ENCODE measurements around the gene FBXO45. TPM values are rescaled to one million over a fixed set of nuclear protein-coding genes. Genes with fewer than 3 reads are reported as not detected.
"Not testable (repeated sequence)": the region's sequence is repeated elsewhere in the genome, so short reads cannot be mapped to it uniquely, and the experiment has no call there.

The FBXO45 gene
- total RNA-seq, 4 donors from 2014 or later, result 2.4 to 8.6 (median 5.3) TPM

GRCh38 chr3:196544491-196544992 is 23.9 kb upstream of the FBXO45 start:
- Histone ChIP-seq H3K27me3 (no peaks in the 10 kb centered on the region), H3K4me3 (no peak overlapping the region), H3K36me3 (no peaks in the 10 kb centered on the region), H3K27ac (no peak overlapping the region), H3K4me1 (no peaks in the 10 kb centered on the region), H3K9me3 (peaks cover 0 to 4% of the 10 kb centered on the region in 2 donors)
- TF ChIP-seq EP300 (IDR thresholded peaks at IDR 0.05; ENCODE audit: low read depth) (no peak), POLR2AphosphoS5 (IDR thresholded peaks at IDR 0.05) (no peak), POLR2A (IDR thresholded peaks at IDR 0.05) (no peak)
- TF ChIP-seq, protein P1, sequence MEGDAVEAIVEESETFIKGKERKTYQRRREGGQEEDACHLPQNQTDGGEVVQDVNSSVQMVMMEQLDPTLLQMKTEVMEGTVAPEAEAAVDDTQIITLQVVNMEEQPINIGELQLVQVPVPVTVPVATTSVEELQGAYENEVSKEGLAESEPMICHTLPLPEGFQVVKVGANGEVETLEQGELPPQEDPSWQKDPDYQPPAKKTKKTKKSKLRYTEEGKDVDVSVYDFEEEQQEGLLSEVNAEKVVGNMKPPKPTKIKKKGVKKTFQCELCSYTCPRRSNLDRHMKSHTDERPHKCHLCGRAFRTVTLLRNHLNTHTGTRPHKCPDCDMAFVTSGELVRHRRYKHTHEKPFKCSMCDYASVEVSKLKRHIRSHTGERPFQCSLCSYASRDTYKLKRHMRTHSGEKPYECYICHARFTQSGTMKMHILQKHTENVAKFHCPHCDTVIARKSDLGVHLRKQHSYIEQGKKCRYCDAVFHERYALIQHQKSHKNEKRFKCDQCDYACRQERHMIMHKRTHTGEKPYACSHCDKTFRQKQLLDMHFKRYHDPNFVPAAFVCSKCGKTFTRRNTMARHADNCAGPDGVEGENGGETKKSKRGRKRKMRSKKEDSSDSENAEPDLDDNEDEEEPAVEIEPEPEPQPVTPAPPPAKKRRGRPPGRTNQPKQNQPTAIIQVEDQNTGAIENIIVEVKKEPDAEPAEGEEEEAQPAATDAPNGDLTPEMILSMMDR (IDR thresholded peaks at IDR 0.05), result no peak
- no peak for DNase-seq
- WGBS, 2 donors (ENCODE audit: low coverage in 1 of 2), result 84 to 97% methylated on average over 2 of the region's 2 CpGs
- intact Hi-C loops (cut with DNase I; ENCODE audit: low total_unique reads) (no loop called here), in situ Hi-C loops (cut with MboI; ENCODE audit: low pct_ligation_motif_present in 1 of 4, low pct_unique_long_range_greater_than_20kb in 1 of 4, low sequenced_read_pairs in 3 of 4) (no loop called here)

DNA sequence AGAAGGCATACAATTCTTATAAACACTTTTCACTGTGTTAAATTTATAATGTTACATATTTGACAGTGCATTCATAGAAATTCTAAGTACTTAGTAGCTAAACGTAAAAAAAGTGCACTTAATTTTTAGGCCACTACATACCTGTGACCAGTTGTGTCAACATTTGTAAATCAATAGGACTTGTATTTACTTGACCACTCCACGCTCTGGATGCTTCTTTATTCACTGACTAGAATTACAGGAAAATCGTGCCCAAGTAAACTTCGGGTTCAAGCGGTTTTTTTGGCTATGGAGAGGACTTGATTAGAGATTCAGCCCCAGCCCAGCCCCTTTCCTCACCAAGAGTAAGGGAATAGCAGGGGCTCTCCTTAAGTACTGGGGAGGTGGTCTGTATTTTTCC is 21.9 kb upstream of the FBXO45 start:
- no peaks in the 10 kb centered on the region for H3K4me1 ChIP-seq
- 45 to 70% methylated on average over 2 to 5 of the region's 5 CpGs for WGBS, 2 donors (ENCODE audit: low coverage in 1 of 2)
- H3K9me3 ChIP-seq, result peaks cover 0 to 10% of the 10 kb centered on the region in 2 donors
- H3K36me3 ChIP-seq, result no peaks in the 10 kb centered on the region
- H3K4me3 ChIP-seq, result no peak overlapping the region
- DNase-seq, result no peak
- H3K27me3 ChIP-seq, result no peaks in the 10 kb centered on the region
- intact Hi-C loops (cut with DNase I; ENCODE audit: low total_unique reads), result no loop called here
- TF ChIP-seq POLR2A (IDR thresholded peaks at IDR 0.05), result no peak
- TF ChIP-seq POLR2AphosphoS5 (IDR thresholded peaks at IDR 0.05), result no peak
- in situ Hi-C loops (cut with MboI; ENCODE audit: low pct_ligation_motif_present in 1 of 4, low pct_unique_long_range_greater_than_20kb in 1 of 4, low sequenced_read_pairs in 3 of 4), result no loop called here
- no peak overlapping the region for H3K27ac ChIP-seq

DNA sequence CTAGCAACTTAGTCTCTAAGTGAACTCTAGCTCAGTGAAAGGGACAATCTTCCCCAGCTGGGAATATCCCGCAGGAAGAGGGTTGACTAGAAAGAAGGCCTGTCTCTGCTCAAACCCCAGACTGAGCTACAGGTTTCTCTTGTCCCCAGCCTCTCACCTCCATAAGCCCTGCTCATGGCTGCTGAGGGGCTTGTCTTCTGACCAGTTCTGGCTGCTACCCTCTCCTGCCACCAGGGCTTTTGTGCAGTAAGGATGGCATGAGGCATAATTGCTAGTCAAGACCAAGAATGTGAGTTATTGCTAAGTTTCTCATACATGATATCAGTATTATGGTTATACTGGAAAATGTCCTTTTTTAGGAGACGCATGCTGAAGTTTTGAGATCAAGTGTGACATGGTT is 21.4 kb upstream of the FBXO45 start:
- DNase-seq, result no peak
- Histone ChIP-seq H3K36me3 (no peaks in the 10 kb centered on the region), H3K9me3 (peaks cover 0 to 10% of the 10 kb centered on the region in 2 donors), H3K27me3 (no peaks in the 10 kb centered on the region), H3K4me1 (no peaks in the 10 kb centered on the region), H3K4me3 (no peak overlapping the region), H3K27ac (no peak overlapping the region)
- in situ Hi-C loops (cut with MboI; ENCODE audit: low pct_ligation_motif_present in 1 of 4, low pct_unique_long_range_greater_than_20kb in 1 of 4, low sequenced_read_pairs in 3 of 4) (no loop called here), intact Hi-C loops (cut with DNase I; ENCODE audit: low total_unique reads) (no loop called here)
- 94 to 100% methylated on average over 1 to 2 of the region's 2 CpGs for WGBS, 2 donors (ENCODE audit: low coverage in 1 of 2)
- TF ChIP-seq POLR2A (IDR thresholded peaks at IDR 0.05), result no peak
- TF ChIP-seq EP300 (IDR thresholded peaks at IDR 0.05; ENCODE audit: low read depth), result no peak
- TF ChIP-seq POLR2AphosphoS5 (IDR thresholded peaks at IDR 0.05), result no peak
- TF ChIP-seq, protein P1 (IDR thresholded peaks at IDR 0.05), result no peak

- H3K4me1 ChIP-seq; intact Hi-C loops (cut with DNase I; ENCODE audit: low total_unique reads); H3K9me3 ChIP-seq; H3K27ac ChIP-seq; in situ Hi-C loops (cut with MboI; ENCODE audit: low pct_ligation_motif_present in 1 of 4, low pct_unique_long_range_greater_than_20kb in 1 of 4, low sequenced_read_pairs in 3 of 4); H3K27me3 ChIP-seq; H3K36me3 ChIP-seq; H3K4me3 ChIP-seq; DNase-seq: not testable (repeated sequence)
- 94% methylated on average over 1 of the region's 1 CpG; no CpG with 5 or more reads in 1 of the 2 donors for WGBS, 2 donors (ENCODE audit: low coverage in 1 of 2)
These were observed 19.1 kb upstream of the FBXO45 start for GRCh38 chr3:196549312-196549711.

- in situ Hi-C loops (cut with MboI; ENCODE audit: low pct_ligation_motif_present in 1 of 4, low pct_unique_long_range_greater_than_20kb in 1 of 4, low sequenced_read_pairs in 3 of 4); H3K9me3 ChIP-seq; H3K4me3 ChIP-seq; H3K4me1 ChIP-seq; H3K27ac ChIP-seq; intact Hi-C loops (cut with DNase I; ENCODE audit: low total_unique reads); H3K36me3 ChIP-seq; DNase-seq; H3K27me3 ChIP-seq: not testable (repeated sequence)
- WGBS, 2 donors (ENCODE audit: low coverage in 1 of 2), result 87% methylated on average over 3 of the region's 3 CpGs; no CpG with 5 or more reads in 1 of the 2 donors
These were observed 18.3 kb upstream of the FBXO45 start for GRCh38 chr3:196550172-196550571.

DNA sequence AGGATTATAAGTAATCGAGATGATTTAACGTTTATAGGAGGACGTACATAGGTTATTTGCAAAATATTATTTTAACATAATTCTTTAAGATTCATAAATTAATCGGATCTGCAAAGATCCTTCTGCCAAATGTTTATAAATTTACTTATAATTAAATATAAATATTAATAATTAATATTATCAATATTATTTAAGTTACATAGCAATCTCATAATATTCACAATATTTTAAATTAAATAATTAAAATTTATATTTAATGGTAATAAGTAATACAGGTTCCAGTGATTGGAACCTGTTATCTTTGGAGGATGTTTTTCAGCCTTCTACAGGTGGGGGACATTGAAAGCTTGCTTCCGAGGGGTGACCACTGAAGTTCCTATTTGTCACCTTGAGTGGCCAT is 16.2 kb upstream of the FBXO45 start:
- H3K36me3 ChIP-seq, result no peaks in the 10 kb centered on the region
- no peak for TF ChIP-seq POLR2AphosphoS5 (IDR thresholded peaks at IDR 0.05)
- TF ChIP-seq POLR2A (IDR thresholded peaks at IDR 0.05), result no peak
- TF ChIP-seq, protein P1 (IDR thresholded peaks at IDR 0.05), result no peak
- no peak for TF ChIP-seq EP300 (IDR thresholded peaks at IDR 0.05; ENCODE audit: low read depth)
- peaks cover 0 to 10% of the 10 kb centered on the region in 2 donors for H3K9me3 ChIP-seq
- intact Hi-C loops (cut with DNase I; ENCODE audit: low total_unique reads) (no loop called here), in situ Hi-C loops (cut with MboI; ENCODE audit: low pct_ligation_motif_present in 1 of 4, low pct_unique_long_range_greater_than_20kb in 1 of 4, low sequenced_read_pairs in 3 of 4) (no loop called here)
- WGBS, 2 donors (ENCODE audit: low coverage in 1 of 2), result 92 to 96% methylated on average over 5 of the region's 5 CpGs
- no peak overlapping the region for H3K27ac ChIP-seq
- DNase-seq, result no peak
- no peaks in the 10 kb centered on the region for H3K27me3 ChIP-seq
- no peaks in the 10 kb centered on the region for H3K4me1 ChIP-seq
- H3K4me3 ChIP-seq, result no peak overlapping the region

All from transverse colon (tissue), 4 donors.